ENCODE results near the gene GTPBP2.
"Not testable (repeated sequence)": the region's sequence is repeated elsewhere in the genome, so short reads cannot be mapped to it uniquely, and the experiment has no call there.

The GTPBP2 gene

DNA sequence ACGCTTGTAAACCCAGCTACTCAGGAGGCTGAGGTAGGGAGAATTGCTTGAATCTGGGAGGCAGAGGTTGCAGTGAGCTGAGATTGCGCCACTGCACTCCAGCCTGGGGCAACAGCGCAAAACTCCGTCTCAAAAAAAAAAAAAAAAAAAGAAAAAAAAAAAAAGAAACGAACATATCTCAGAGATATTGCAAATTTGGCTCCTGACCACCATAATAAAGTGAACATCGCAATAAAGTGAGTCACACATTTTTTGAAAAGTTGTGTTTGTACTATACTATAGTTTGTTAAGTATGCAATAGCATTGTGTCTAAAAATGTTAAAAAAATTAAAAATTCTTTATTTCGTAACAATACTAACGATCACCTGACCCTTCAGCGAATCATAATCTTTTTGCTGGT lies 29.1 kb upstream of the GTPBP2 start:
- DNase-seq, result no peak

GRCh38 chr6:43657221-43657802 lies 28.2 kb upstream of the GTPBP2 start:
- no peak for DNase-seq

DNA sequence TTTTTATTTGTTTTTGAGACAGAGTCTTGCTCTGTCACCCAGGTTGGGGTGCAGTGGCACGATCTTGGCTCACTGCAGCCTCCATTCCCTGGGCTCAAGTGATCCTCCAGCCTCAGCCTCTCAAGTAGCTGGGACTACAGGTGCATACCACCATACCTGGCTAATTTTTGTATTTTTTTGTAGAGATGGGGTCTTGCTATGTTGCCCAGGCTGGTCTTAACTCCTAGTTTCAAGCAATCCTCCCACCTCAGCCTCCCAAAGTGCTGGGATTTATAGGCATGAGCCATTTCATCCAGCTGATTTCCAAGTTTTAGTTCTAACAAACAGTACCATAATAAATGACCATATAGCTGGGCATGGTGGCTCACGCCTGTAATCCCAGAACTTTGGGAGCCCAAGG lies 23.8 kb upstream of the GTPBP2 start:
- not testable (repeated sequence) for DNase-seq

DNA sequence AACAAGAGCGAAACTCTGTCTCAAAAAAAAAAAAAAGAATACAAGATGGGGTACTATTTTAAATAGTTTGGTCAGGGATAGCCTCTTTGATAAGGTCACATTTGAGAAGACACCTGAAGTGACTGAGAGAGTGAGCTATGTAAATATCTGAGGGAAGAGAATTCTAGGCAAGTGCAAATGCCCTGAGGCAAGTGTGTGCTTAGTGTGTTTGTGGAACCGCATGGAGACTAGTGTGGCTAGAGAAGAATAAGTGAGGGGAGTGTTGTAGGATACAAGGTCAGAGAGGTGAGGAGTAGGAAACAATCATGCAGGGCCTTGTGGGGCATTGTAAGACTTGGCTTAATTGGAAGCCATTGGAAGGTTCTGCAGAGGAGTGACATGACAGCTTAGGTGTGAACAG lies 19.2 kb upstream of the GTPBP2 start:
- DNase-seq, result no peak

DNA sequence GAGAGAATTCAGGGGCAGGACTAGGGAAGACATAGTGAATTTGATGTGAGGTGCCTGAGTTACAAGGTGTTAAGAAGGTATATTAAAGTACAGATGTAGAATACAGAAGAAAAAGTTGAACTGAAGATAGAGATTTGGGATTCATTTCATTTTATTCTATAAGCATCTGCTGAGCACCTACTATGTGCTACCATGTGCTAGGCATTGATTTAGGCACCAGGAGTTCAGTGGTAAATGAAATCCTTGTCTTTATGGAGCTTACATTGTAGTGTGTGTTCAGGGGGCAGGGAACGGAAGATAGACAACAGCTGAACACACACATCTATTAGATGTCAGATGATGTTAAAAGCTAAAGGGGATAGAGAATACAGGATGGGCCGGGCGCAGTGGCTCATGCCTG lies 18.5 kb upstream of the GTPBP2 start:
- no peak for DNase-seq

GRCh38 chr6:43645613-43645964 lies 16.5 kb upstream of the GTPBP2 start:
- no peak for DNase-seq

GRCh38 chr6:43644940-43645612 lies 16.0 kb upstream of the GTPBP2 start, which contains the start of gene RSPH9:
RSPH9 (plus strand) TSS chr6:43645036; CDS start chr6:43645099, 63 bp downstream.
- no peak for DNase-seq

DNA sequence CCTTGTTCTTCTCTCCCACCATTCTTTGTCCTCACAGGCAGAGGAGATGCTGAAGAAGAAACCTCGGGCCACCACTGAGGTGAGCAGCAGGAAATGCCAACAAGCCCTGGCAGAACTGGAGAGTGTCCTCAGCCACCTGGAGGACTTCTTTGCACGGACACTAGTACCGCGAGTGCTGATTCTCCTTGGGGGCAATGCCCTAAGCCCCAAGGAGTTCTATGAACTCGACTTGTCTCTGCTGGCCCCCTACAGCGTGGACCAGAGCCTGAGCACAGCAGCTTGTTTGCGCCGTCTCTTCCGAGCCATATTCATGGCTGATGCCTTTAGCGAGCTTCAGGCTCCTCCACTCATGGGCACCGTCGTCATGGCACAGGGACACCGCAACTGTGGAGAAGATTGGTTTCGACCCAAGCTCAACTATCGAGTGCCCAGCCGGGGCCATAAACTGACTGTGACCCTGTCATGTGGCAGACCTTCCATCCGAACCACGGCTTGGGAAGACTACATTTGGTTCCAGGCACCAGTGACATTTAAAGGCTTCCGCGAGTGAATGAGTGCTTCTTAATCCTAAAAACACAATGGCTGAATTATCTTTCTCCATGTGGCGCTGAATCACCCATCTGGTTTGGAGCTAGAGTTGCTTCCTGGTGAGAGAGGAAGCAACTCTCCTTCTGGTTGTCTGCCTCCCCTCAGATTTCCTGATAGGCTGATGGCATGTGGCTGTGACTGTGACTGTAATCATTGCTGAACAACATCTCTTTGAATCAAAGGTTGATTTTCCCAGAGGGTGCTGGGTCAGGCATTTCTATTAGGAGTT lies 11.1 kb upstream of the GTPBP2 start:
- no peak for DNase-seq

DNA sequence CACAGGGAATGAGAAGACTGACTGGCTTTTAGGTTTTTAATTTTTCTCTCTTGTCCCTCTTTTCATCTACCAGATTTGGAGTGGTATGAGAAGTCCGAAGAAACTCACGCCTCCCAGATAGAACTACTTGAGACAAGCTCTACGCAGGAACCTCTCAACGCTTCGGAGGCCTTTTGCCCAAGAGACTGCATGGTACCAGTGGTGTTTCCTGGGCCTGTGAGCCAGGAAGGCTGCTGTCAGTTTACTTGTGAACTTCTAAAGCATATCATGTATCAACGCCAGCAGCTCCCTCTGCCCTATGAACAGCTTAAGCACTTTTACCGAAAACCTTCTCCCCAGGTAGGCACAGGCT lies 7.2 kb upstream of the GTPBP2 start:
- no peak for DNase-seq

DNA sequence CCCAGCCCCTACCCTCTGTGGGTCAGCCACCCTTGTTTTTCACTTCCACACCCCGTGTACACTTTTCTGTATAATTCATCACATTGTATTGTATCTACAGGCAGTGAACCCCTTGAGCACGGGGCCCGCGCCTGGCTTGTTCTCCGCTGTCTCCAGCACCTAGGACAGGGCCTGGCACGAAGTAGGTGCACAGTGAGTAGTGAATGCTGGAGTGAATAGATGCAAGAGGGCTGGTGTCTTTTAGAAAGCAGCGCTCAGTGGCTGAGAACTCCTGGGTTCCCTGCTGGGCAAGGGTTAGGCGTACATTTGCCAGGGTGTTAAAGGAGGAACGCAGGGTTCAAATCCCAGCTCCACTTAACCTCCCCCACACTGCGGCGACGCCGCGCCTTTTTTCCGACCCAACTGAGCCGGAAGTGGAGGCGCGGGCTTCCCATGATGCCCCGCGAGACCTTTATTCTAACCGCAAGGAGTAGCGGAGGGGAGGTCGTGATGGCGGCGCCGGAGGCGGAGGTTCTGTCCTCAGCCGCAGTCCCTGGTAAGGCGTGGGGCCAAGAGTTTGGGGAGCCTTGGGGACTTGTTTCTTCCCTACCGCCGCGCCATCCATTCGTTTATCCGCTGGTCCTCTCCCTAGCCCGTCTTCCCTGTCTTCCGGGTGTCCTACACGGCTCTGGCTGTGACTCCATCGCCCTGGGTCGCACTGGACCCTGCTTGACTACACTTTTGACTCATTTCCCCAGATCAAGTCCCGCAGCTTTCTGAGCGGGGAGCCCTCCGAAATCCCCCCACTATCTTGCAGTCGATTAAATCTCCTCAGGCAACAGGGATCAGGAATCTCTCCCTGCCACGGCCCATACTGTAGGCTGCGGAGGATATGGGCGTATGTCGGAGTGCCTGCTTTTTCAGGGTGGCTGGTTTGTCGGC lies 6.6 kb upstream of the GTPBP2 start, which contains the start of gene MAD2L1BP:
TSS of gene MAD2L1BP (plus strand) at position 454 of the 921 bp plus-strand sequence. CDS start at position 490, 36 bp downstream.
- DNase-seq, result peak; percentile 20

GRCh38 chr6:43634702-43635303 lies 5.7 kb upstream of the GTPBP2 start:
- DNase-seq, result no peak

DNA sequence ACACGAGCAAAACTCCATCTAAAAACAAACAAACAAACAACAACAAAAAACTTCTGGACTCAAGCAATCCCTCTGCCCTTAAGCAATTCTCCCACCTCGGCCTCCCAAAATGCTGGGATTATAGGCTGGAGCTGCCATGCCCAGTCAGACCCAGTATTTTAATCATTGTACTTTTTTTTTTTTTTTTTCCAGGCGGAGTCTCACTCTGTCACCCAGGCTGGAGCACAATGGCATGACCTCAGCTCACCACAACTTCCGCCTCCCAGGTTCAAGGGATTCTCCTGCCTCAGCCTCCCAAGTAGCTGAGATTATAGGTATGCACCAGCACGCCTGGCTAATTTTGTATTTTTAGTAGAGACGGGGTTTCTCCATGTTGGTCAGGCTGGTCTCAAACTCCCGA lies 3.9 kb upstream of the GTPBP2 start:
- DNase-seq, result not testable (repeated sequence)

- no peak for DNase-seq
Observed at GRCh38 chr6:43630980-43631619, 2.0 kb upstream of the GTPBP2 start.

DNA sequence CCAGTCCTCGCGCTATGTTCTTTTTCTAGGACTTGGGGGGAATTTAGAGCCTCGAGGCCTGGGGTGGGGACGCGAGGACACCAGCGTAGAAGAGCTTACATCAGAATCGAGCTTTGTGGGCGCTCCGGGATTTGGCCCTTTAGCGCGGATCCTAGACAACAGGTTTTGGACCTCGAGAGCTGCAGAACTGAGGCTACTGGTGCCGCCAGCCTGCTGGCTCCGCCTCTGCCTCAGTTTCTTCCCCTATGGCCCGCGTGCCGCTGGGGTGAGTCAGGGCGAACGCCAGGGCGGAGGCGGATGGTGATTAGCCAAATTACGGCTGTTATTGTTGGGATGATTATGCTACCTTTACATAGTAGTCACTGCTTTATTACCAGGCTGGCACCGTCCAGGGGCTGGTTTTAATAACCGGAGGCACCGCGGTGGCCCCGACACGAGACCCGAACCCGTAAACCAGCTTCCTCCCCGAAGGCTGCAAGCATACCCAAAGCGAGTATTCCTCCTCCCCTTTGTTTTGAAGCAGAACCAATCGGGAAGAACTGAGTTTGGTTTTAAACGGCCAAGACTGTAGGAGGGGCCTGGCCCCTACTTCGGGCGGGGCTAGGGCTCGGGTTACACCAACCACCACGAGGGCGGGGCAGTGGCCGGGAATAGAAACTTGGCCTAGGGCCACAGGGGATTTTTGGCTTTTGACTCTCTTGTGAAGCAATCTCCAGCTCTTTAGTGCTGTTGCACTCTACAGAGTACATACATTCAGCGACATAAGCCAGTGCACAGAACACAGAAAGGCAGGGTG lies 639 bp upstream of the GTPBP2 start:
- peak; percentile 88 for DNase-seq

GRCh38 chr6:43628393-43629103 lies 516 bp downstream of the GTPBP2 start:
- DNase-seq, result no peak

- DNase-seq, result no peak
Observed at GRCh38 chr6:43627008-43627825, 1.8 kb downstream of the GTPBP2 start.

- no peak for DNase-seq
Observed at GRCh38 chr6:43625393-43625992, 3.6 kb downstream of the GTPBP2 start.

GRCh38 chr6:43624786-43625288 lies 4.2 kb downstream of the GTPBP2 start:
- no peak for DNase-seq

All from NCI-H2081 treated with DMSO at 0.1 percent for 48 hours (cell line).